Thyroid gland (tissue), 4 donors: Measurements from ENCODE around the gene BMP3. TPM values are rescaled to one million over a fixed set of nuclear protein-coding genes. Genes with fewer than 3 reads are reported as not detected.

ENCODE experiments used
- DNase-seq, 2 donors: peaks; one replicate each; pipeline ENCODE4 v3.0.0-alpha.2; 2019
- H3K27ac ChIP-seq, 3 donors: fragments of 200-600 bp; sonication (generic); 1 replicate in 2 of 3; 2 replicates in 1 of 3; pipeline ENCODE4 v1.5.1; 2016 to 2019; ENCODE audit warnings: mild to moderate bottlenecking in 1 of 3, moderate library complexity in 1 of 3
- H3K27me3 ChIP-seq: fragments of 200-600 bp; sonication (generic); one replicate; pipeline ENCODE4 v1.5.1; 2019
- H3K36me3 ChIP-seq, 2 donors: fragments of 200-600 bp; sonication (generic); one replicate each; pipeline ENCODE4 v1.5.1; 2016 to 2019
- H3K4me1 ChIP-seq, 2 donors: fragments of 200-600 bp; sonication (generic); one replicate each; pipeline ENCODE4 v1.5.1; 2017 to 2019
- H3K4me3 ChIP-seq, 3 donors: fragments of 200-600 bp; sonication (generic); replicated peaks in 1 of 3; 1 replicate in 2 of 3; 2 replicates in 1 of 3; pipeline ENCODE4 v1.5.1; 2016; ENCODE audit warnings: mild to moderate bottlenecking in 1 of 3
- H3K9me3 ChIP-seq: fragments of 200-600 bp; sonication (generic); one replicate; pipeline ENCODE4 v1.5.1; 2017
- CTCF ChIP-seq, 6 experiments: fragments of 200-600 bp in 3 of 6; fragments of 450-650 bp in 3 of 6; sonication (generic) in 3 of 6; IDR thresholded peaks; one replicate each; pipeline ENCODE4 v1.5.1; 2016 to 2019; ENCODE audit warnings: antibody characterized with exemption in 6 of 6, mild to moderate bottlenecking in 2 of 6, inconsistent platforms in 1 of 6, moderate library complexity in 1 of 6
- POLR2A ChIP-seq, 2 donors: fragments of 450-650 bp; IDR thresholded peaks; one replicate each; pipeline ENCODE4 v1.6.1; 2017; ENCODE audit warnings: antibody characterized with exemption in 2 of 2, mild to moderate bottlenecking in 2 of 2, moderate library complexity in 1 of 2
- WGBS, 2 donors: methylation state at CpG; one replicate each; pipeline ENCODE4 v1.1.5; 2017; 5-methylcytosine and 5-hydroxymethylcytosine counted together
- intact Hi-C: fragments of 100-400 bp; cut with DNase I; formaldehyde crosslinking; loops from one replicate; pipeline ENCODE4 v1.15.1; 2023
- total RNA-seq, 4 donors: library from RNA; depleted of rRNA; stranded (reverse); fragments of >200 nt; gene quantifications; one replicate each; pipeline ENCODE4 v1.2.3, GENCODE V29; 2016

The BMP3 gene, protein sequence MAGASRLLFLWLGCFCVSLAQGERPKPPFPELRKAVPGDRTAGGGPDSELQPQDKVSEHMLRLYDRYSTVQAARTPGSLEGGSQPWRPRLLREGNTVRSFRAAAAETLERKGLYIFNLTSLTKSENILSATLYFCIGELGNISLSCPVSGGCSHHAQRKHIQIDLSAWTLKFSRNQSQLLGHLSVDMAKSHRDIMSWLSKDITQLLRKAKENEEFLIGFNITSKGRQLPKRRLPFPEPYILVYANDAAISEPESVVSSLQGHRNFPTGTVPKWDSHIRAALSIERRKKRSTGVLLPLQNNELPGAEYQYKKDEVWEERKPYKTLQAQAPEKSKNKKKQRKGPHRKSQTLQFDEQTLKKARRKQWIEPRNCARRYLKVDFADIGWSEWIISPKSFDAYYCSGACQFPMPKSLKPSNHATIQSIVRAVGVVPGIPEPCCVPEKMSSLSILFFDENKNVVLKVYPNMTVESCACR
- under 1 TPM in 3 of 4 donors, not detected in 1; 0.13 to 0.45 (median 0.15) TPM for total RNA-seq

GRCh38 chr4:81030061-81030980, at the start of gene BMP3:
TSS of gene BMP3 (plus strand) at chr4:81030708. CDS start at chr4:81031285, 577 bp downstream.
- Histone ChIP-seq H3K27ac (no peak within 1 kb of the TSS), H3K4me1 (peaks cover 7 to 12% of the 10 kb centered on the region in 2 donors), H3K4me3 (no peak within 1 kb of the TSS), H3K36me3 (no peaks in the 10 kb centered on the region), H3K9me3 (no peaks in the 10 kb centered on the region), H3K27me3 (peaks cover 3% of the 10 kb centered on the region)
- WGBS, 2 donors, result 2 to 3% methylated on average over 37 to 42 of the region's 43 CpGs
- DNase-seq, result peak; percentile 4 to 6
- TF ChIP-seq CTCF (IDR thresholded peaks at IDR 0.05) (no peak), POLR2A (IDR thresholded peaks at IDR 0.05) (no peak)
- intact Hi-C loops, result no loop called here

GRCh38 chr4:80986011-80986410, 44.5 kb upstream of the BMP3 start:
- TF ChIP-seq POLR2A (IDR thresholded peaks at IDR 0.05) (no peak), CTCF (IDR thresholded peaks at IDR 0.05) (no peak)
- H3K27ac ChIP-seq, result no peak overlapping the region
- intact Hi-C loops, result loop anchor here (5.0 kb wide), 1 partner anchor 624 kb away; no protein-coding TSS in a partner anchor

GRCh38 chr4:80989921-80990544, 40.5 kb upstream of the BMP3 start:
- WGBS, 2 donors, result 1 to 3% methylated on average over 2 of the region's 2 CpGs
- DNase-seq, result peak; percentile 1 to 3
- Histone ChIP-seq H3K27me3 (no peaks in the 10 kb centered on the region), H3K4me1 (no peaks in the 10 kb centered on the region), H3K9me3 (no peaks in the 10 kb centered on the region), H3K4me3 (no peak overlapping the region), H3K36me3 (no peaks in the 10 kb centered on the region), H3K27ac (no peak overlapping the region)
- TF ChIP-seq CTCF (IDR thresholded peaks at IDR 0.05) (peak in 5 of 6 experiments; percentile 27 to 71 (median 64)), POLR2A (IDR thresholded peaks at IDR 0.05) (no peak)
- intact Hi-C loops, result loop anchor here (5.0 kb wide), 1 partner anchor 628 kb away; no protein-coding TSS in a partner anchor

More at GRCh38 chr4:80986011-80986410, 44.5 kb upstream of the BMP3 start:
- H3K9me3 ChIP-seq, result no peaks in the 10 kb centered on the region
- DNase-seq, result no peak
- no peaks in the 10 kb centered on the region for H3K27me3 ChIP-seq
- no peaks in the 10 kb centered on the region for H3K4me1 ChIP-seq
- no peak overlapping the region for H3K4me3 ChIP-seq
- no peaks in the 10 kb centered on the region for H3K36me3 ChIP-seq

- no peak for DNase-seq
- no peaks in the 10 kb centered on the region for H3K9me3 ChIP-seq
- intact Hi-C loops, result no loop called here
Observed at GRCh38 chr4:80990851-80991250, 39.7 kb upstream of the BMP3 start.

More at GRCh38 chr4:80990851-80991250, 39.7 kb upstream of the BMP3 start:
- Histone ChIP-seq H3K4me1 (no peaks in the 10 kb centered on the region), H3K27me3 (no peaks in the 10 kb centered on the region), H3K4me3 (no peak overlapping the region), H3K36me3 (no peaks in the 10 kb centered on the region), H3K27ac (no peak overlapping the region)
- no peak for TF ChIP-seq POLR2A (IDR thresholded peaks at IDR 0.05)
- no peak for TF ChIP-seq CTCF (IDR thresholded peaks at IDR 0.05)
- 64 to 77% methylated on average over 2 of the region's 2 CpGs for WGBS, 2 donors
